H1 (cell line): ENCODE data around the gene SEMA7A. TPM values are rescaled to one million over a fixed set of nuclear protein-coding genes. Genes with fewer than 3 reads are reported as not detected.

Experiments used
- CTCF ChIA-PET: fragments of 300-600 bp; sonication (Branson Sonifier 250); formaldehyde crosslinking; loops from one replicate; lab custom pipeline; 2021; ENCODE audit not compliant: partially characterized antibody; lab: Charles Lee
- POLR2A ChIA-PET: fragments of 300-600 bp; sonication (Branson Sonifier 250); formaldehyde crosslinking; loops from one replicate; lab custom pipeline; 2021; ENCODE audit warnings: inconsistent platforms; ENCODE audit not compliant: partially characterized antibody; lab: Charles Lee
- DNase-seq, 2 experiments: peaks; one replicate each; pipeline versions ENCODE4 v3.0.0 to v3.0.0-alpha.2; 2010 to 2022; ENCODE audit warnings: low spot score in 2 of 2, low read depth in 1 of 2, mixed read lengths in 1 of 2
- FAIRE-seq: peaks from 2 replicates; lab custom pipeline; 2011; peaks lifted over from hg19 to GRCh38; lab: Jason Lieb, UNC
- H2AFZ ChIP-seq: 2 replicates; pipeline ENCODE4 v1.8.1; 2012; ENCODE audit warnings: low read length, inconsistent platforms
- H2AK5ac ChIP-seq: 2 replicates; pipeline ENCODE4 v1.6.1; 2013; ENCODE audit warnings: low read depth, low read length
- H2BK120ac ChIP-seq: replicated peaks from 2 replicates; pipeline ENCODE3; 2013; ENCODE audit warnings: low read depth, low read length, inconsistent platforms
- H2BK12ac ChIP-seq: 2 replicates; pipeline ENCODE4 v1.6.1; 2013; ENCODE audit warnings: low read depth, low read length
- H2BK15ac ChIP-seq: 2 replicates; pipeline ENCODE4 v1.6.1; 2013; ENCODE audit warnings: low read length
- H2BK20ac ChIP-seq: 2 replicates; pipeline ENCODE4 v1.6.1; 2013; ENCODE audit warnings: low read length
- H2BK5ac ChIP-seq: 2 replicates; pipeline ENCODE4 v1.6.1; 2013; ENCODE audit warnings: low read depth, low read length
- H3K14ac ChIP-seq: 2 replicates; pipeline ENCODE4 v1.6.1; 2013; ENCODE audit warnings: inconsistent platforms; ENCODE audit not compliant: insufficient read length
- H3K18ac ChIP-seq: 2 replicates; pipeline ENCODE4 v1.6.1; 2013; ENCODE audit warnings: low read length; ENCODE audit errors: extremely low read depth
- H3K23ac ChIP-seq: 2 replicates; pipeline ENCODE4 v1.6.1; 2013; ENCODE audit warnings: inconsistent platforms; ENCODE audit not compliant: insufficient read length
- H3K23me2 ChIP-seq: 2 replicates; pipeline ENCODE4 v1.6.1; 2013; ENCODE audit warnings: low read depth, low read length
- H3K27ac ChIP-seq: 2 replicates; pipeline ENCODE4 v1.6.1; 2011; ENCODE audit warnings: low read depth, low read length, inconsistent platforms
- H3K27me3 ChIP-seq, 4 experiments: replicated peaks in 1 of 4; 1 replicate in 1 of 4; 2 replicates in 3 of 4; pipeline versions ENCODE4 v1.6.1 to v1.8.1; 2011 to 2013; ENCODE audit warnings: low read length in 3 of 4, mild to moderate bottlenecking in 3 of 4, inconsistent platforms in 2 of 4, mixed read lengths in 2 of 4, moderate library complexity in 1 of 4; ENCODE audit not compliant: control insufficient read depth in 3 of 4, insufficient read depth in 3 of 4; ENCODE audit errors: extremely low read depth in 1 of 4
- H3K36me3 ChIP-seq, 4 experiments: 2 replicates each; pipeline versions ENCODE4 v1.6.1 to v1.8.1; 2011 to 2013; ENCODE audit warnings: mild to moderate bottlenecking in 4 of 4, low read length in 3 of 4, moderate library complexity in 2 of 4, control low read depth in 1 of 4, inconsistent platforms in 1 of 4; ENCODE audit not compliant: insufficient read depth in 4 of 4, control insufficient read depth in 2 of 4
- H3K4ac ChIP-seq: replicated peaks from 2 replicates; pipeline ENCODE3; 2013; ENCODE audit warnings: low read length, low read depth, mixed read lengths, inconsistent platforms; ENCODE audit not compliant: insufficient read length
- H3K4me1 ChIP-seq, 4 experiments: replicated peaks in 1 of 4; 1 replicate in 1 of 4; 2 replicates in 3 of 4; pipeline versions ENCODE4 v1.6.1 to v1.8.1; 2011 to 2013; ENCODE audit warnings: low read length in 3 of 4, inconsistent platforms in 2 of 4, mixed read lengths in 1 of 4; ENCODE audit not compliant: insufficient read depth in 4 of 4, control insufficient read depth in 3 of 4
- H3K4me2 ChIP-seq, 2 experiments: 2 replicates each; pipeline versions ENCODE4 v1.6.1 to v1.8.1; 2011 to 2013; ENCODE audit warnings: low read depth in 2 of 2, low read length in 2 of 2, control low read depth in 1 of 2, inconsistent platforms in 1 of 2, mild to moderate bottlenecking in 1 of 2; ENCODE audit not compliant: insufficient read depth in 1 of 2
- H3K4me3 ChIP-seq, 4 experiments: fragments of 200-600, 300-600 bp in 1 of 4; sonication (generic), shearing (Covaris generic), sonication (Bioruptor Twin) in 1 of 4; 2 replicates each; pipeline versions ENCODE4 v1.5.1 to v1.8.1; 2011 to 2016; ENCODE audit warnings: low read length in 4 of 4, low read depth in 3 of 4, control low read depth in 2 of 4, inconsistent platforms in 2 of 4, mild to moderate bottlenecking in 2 of 4, mixed read lengths in 1 of 4, moderate library complexity in 1 of 4; ENCODE audit not compliant: insufficient read depth in 2 of 4; ENCODE audit errors: extremely low read depth in 1 of 4
- H3K56ac ChIP-seq: replicated peaks from 2 replicates; pipeline ENCODE3; 2013; ENCODE audit warnings: low read depth, mild to moderate bottlenecking, mixed read lengths, low read length, inconsistent platforms; ENCODE audit not compliant: insufficient read length
- H3K79me1 ChIP-seq: 2 replicates; pipeline ENCODE4 v1.6.1; 2013; ENCODE audit warnings: low read depth, low read length, control low read depth
- H3K79me2 ChIP-seq, 2 experiments: 2 replicates each; pipeline versions ENCODE4 v1.6.1 to v1.8.1; 2012 to 2013; ENCODE audit warnings: low read length in 2 of 2, mild to moderate bottlenecking in 2 of 2, inconsistent platforms in 1 of 2; ENCODE audit not compliant: insufficient read depth in 2 of 2, control insufficient read depth in 1 of 2
- H3K9ac ChIP-seq, 4 experiments: replicated peaks in 1 of 4; 1 replicate in 1 of 4; 2 replicates in 3 of 4; pipeline versions ENCODE4 v1.6.1 to v1.8.1; 2011 to 2013; ENCODE audit warnings: low read depth in 3 of 4, low read length in 3 of 4, control low read depth in 2 of 4, mild to moderate bottlenecking in 2 of 4, moderate library complexity in 2 of 4, inconsistent platforms in 1 of 4; ENCODE audit errors: extremely low read depth in 1 of 4
- H3K9me3 ChIP-seq, 2 experiments: 2 replicates each; pipeline versions ENCODE4 v1.6.1 to v1.8.1; 2012 to 2013; ENCODE audit warnings: mild to moderate bottlenecking in 2 of 2, moderate library complexity in 2 of 2, control low read depth in 1 of 2, inconsistent platforms in 1 of 2, low read depth in 1 of 2, low read length in 1 of 2, mixed read lengths in 1 of 2; ENCODE audit not compliant: insufficient read depth in 2 of 2
- H4K20me1 ChIP-seq, 2 experiments: replicated peaks in 1 of 2; 2 replicates each; pipeline versions ENCODE3 to v1.8.1; 2011 to 2013; ENCODE audit warnings: inconsistent platforms in 2 of 2, low read length in 2 of 2, mild to moderate bottlenecking in 1 of 2; ENCODE audit not compliant: insufficient read depth in 2 of 2, control insufficient read depth in 1 of 2
- H4K5ac ChIP-seq: 2 replicates; pipeline ENCODE4 v1.6.1; 2013; ENCODE audit warnings: low read length, low read depth, mixed read lengths, inconsistent platforms; ENCODE audit not compliant: insufficient read length
- H4K8ac ChIP-seq: 2 replicates; pipeline ENCODE4 v1.8.0; 2013; ENCODE audit warnings: mild to moderate bottlenecking, moderate library complexity, low read length, inconsistent platforms; ENCODE audit not compliant: insufficient read depth; ENCODE audit errors: extremely low read depth
- H4K91ac ChIP-seq: replicated peaks from 2 replicates; pipeline ENCODE3; 2013; ENCODE audit warnings: low read length, mixed read lengths, inconsistent platforms; ENCODE audit not compliant: insufficient read length
- CBX8 ChIP-seq: fragments of 300-800, 300-1000 bp; sonication (generic); IDR thresholded peaks from 2 replicates; pipeline ENCODE4 v1.7.1; 2016; ENCODE audit warnings: low read depth, low read length, borderline replicate concordance
- CEBPB ChIP-seq: IDR thresholded peaks from 2 replicates; pipeline ENCODE4 v1.6.1; 2012; ENCODE audit warnings: low read depth, low read length
- GTF2F1 ChIP-seq: IDR thresholded peaks from 2 replicates; pipeline ENCODE4 v1.6.1; 2012; ENCODE audit warnings: low read depth, low read length, improper control_type of control experiment, borderline replicate concordance
- HDAC2 ChIP-seq, 2 experiments: fragments of 300-600 bp in 1 of 2; sonication (generic) in 1 of 2; IDR thresholded peaks; 2 replicates each; pipeline ENCODE4 v1.6.1; 2011 to 2012; ENCODE audit warnings: low read depth in 2 of 2, low read length in 2 of 2, mild to moderate bottlenecking in 2 of 2, moderate library complexity in 2 of 2, borderline replicate concordance in 1 of 2, inconsistent platforms in 1 of 2
- NRF1 ChIP-seq: IDR thresholded peaks from 2 replicates; pipeline ENCODE4 v1.6.1; 2011; ENCODE audit warnings: mild to moderate bottlenecking, low read depth, low read length, improper control_type of control experiment
- PHF8 ChIP-seq: fragments of 200-600 bp; sonication (generic); conservative IDR thresholded peaks from 2 replicates; pipeline ENCODE4 v1.7.1; 2012; ENCODE audit warnings: low read depth, mild to moderate bottlenecking, inconsistent platforms, low read length, moderate library complexity
- POLR2A ChIP-seq, 2 experiments: IDR thresholded peaks; 1 replicate in 1 of 2; 2 replicates in 1 of 2; pipeline ENCODE4 v1.6.1; 2011; ENCODE audit warnings: low read depth in 2 of 2, low read length in 2 of 2, mild to moderate bottlenecking in 2 of 2; ENCODE audit errors: control extremely low read depth in 1 of 2
- RAD21 ChIP-seq, 2 experiments: IDR thresholded peaks in 1 of 2; conservative IDR thresholded peaks in 1 of 2; 2 replicates each; pipeline ENCODE4 v1.6.1; 2011; ENCODE audit warnings: low read depth in 2 of 2, low read length in 2 of 2, improper control_type of control experiment in 1 of 2, inconsistent platforms in 1 of 2, mild to moderate bottlenecking in 1 of 2, moderate library complexity in 1 of 2
- SP1 ChIP-seq: IDR thresholded peaks from 2 replicates; pipeline ENCODE4 v1.6.1; 2011; ENCODE audit warnings: low read depth, low read length
- YY1 ChIP-seq: IDR thresholded peaks from 2 replicates; pipeline ENCODE4 v1.6.1; 2011; ENCODE audit warnings: low read depth, mild to moderate bottlenecking, low read length
- WGBS, 2 experiments: shearing (Covaris generic) in 1 of 2; methylation state at CpG; one replicate each; pipeline versions ENCODE4 v1.1.6 to v1.1.7; 2013 to 2015; ENCODE audit warnings: low lambda C conversion rate in 2 of 2, mixed read lengths in 2 of 2, inconsistent platforms in 1 of 2, low coverage in 1 of 2, missing lambda C conversion rate in 1 of 2; ENCODE audit not compliant: insufficient replicate concordance in 2 of 2, insufficient coverage in 1 of 2, insufficient read length in 1 of 2; ENCODE audit errors: extremely low coverage in 1 of 2, missing lambda C conversion rate in 1 of 2; 5-methylcytosine and 5-hydroxymethylcytosine counted together
- polyA plus RNA-seq, 7 experiments: library from polyadenylated mRNA; depleted of rRNA in 3 of 7; stranded (reverse) in 5 of 7; unstranded in 2 of 7; fragments of >200 nt in 5 of 7; fragments of 200-250 nt in 2 of 7; gene quantifications; 1 replicate in 5 of 7; 2 replicates in 1 of 7; 4 replicates in 1 of 7; pipeline versions ENCODE4 v1.2.1 to v1.2.3, GENCODE V29; 2011 to 2013; ENCODE audit warnings: missing spikeins in 2 of 7, mixed read lengths in 2 of 7
- total RNA-seq: library from RNA; stranded (reverse); fragmentation: NEBNext Ultra II Directional; extraction: Animal tissue kit (Norgen Biotek cat#: 25700); gene quantifications from 2 replicates; pipeline ENCODE4 v1.2.1, GENCODE V29; 2021
- TF ChIP-seq, protein P1 (sequence below): IDR thresholded peaks from 2 replicates; pipeline ENCODE4 v1.6.1; 2012; ENCODE audit warnings: inconsistent platforms

Gene SEMA7A
- total and polyA plus RNA-seq, 2 of the 8 experiments (the other 6 are each of a cell fraction or from before 2014, with no cell fraction given), result 10.7 to 15.0 TPM

DNA sequence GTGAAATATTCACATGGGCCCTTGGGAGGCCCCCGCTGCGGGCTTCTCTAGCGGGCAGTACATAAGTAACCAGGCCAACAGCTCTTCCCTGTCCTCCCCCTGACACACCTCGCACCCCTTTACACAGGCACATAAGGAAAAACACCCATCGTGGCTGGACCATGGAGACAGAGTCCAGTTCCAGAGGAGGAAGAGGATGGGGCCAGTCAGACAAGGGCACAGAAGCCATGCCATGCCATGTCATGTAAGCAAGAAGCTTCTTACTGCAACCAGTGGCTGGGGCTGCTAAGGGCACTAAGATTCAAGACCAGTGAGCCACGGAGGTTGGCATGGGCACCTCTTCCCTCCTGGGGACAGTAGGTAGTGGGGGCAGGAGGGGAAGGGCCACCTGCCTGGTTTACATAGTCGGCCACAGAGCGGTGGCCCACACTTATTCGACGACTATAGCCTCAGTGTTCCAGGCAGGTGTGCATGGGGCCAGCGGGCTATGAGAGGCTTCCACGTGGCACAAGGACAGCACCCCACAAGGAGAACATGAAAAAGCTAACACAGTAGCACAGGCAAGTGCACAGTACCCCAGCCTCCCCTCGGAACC lies 60.6 kb downstream of the SEMA7A start:
- Histone ChIP-seq H3K4me3 (peak overlapping the region in 2 of 4 experiments; percentile 59 to 74; a peak in 2 of 8 replicates), H3K23ac (no peak overlapping the region), H3K4ac (peak overlapping the region; percentile 79), H3K14ac (no peak overlapping the region), H3K27ac (no peak overlapping the region), H4K91ac (peak overlapping the region; percentile 75), H3K9ac (no peak overlapping the region), H3K27me3 (peaks cover 0 to 3% (median 0%) of the 10 kb centered on the region in 4 experiments; a peak in 3 of 7 replicates), H2BK20ac (peak overlapping the region; percentile 43; the same call in 1 of the 2 replicates), H3K56ac (no peak overlapping the region), H3K4me1 (peaks cover 4 to 13% (median 8%) of the 10 kb centered on the region in 4 experiments), H4K8ac (no peak overlapping the region; the same call in 1 of the 2 replicates), H4K5ac (no peak overlapping the region), H2BK12ac (peak overlapping the region; percentile 87), H3K79me2 (no peaks in the 10 kb centered on the region), H3K79me1 (no peaks in the 10 kb centered on the region; the same call in 1 of the 2 replicates), H3K4me2 (peak overlapping the region; percentile 76 to 99; a peak in 3 of 4 replicates), H2BK15ac (peak overlapping the region; percentile 98; the same call in 1 of the 2 replicates), H3K23me2 (peaks cover 6% of the 10 kb centered on the region; the same call in 1 of the 2 replicates), H3K18ac (peak overlapping the region; percentile 73; the same call in 1 of the 2 replicates), H3K36me3 (no peaks in the 10 kb centered on the region), H4K20me1 (no peaks in the 10 kb centered on the region), H2BK120ac (no peak overlapping the region), H3K9me3 (no peaks in the 10 kb centered on the region), H2AFZ (peak overlapping the region; percentile 92), H2BK5ac (peak overlapping the region; percentile 81; the same call in 1 of the 2 replicates), H2AK5ac (peak overlapping the region; percentile 57; the same call in 1 of the 2 replicates)
- FAIRE-seq, result no peak
- CTCF ChIA-PET, result interaction anchor here (0.9 to 36.8 kb wide), 19 partner anchors 11 to 357 kb away, joined by 3 to 1311 read pairs (median 6); partner anchors contain the start of genes CLK3 and SEMA7A
- no peak for DNase-seq
- WGBS, 2 experiments, result 71% methylated on average over 13 of the region's 13 CpGs; no CpG with 5 or more reads in 1 of the 2 experiments
- POLR2A ChIA-PET, result interaction anchor here (0.7 to 3.1 kb wide), 2 partner anchors 10 to 387 kb away, joined by 3 to 9 read pairs; no protein-coding TSS in a partner anchor
- TF ChIP-seq YY1 (no peak), SP1 (no peak), GTF2F1 (no peak), POLR2A (IDR thresholded peaks at IDR 0.05; ENCODE audit: control extremely low read depth in 1 of 2, low read depth in 2 of 2, low read length in 2 of 2) (no peak), CEBPB (no peak), HDAC2 (IDR thresholded peaks at IDR 0.05; ENCODE audit: borderline replicate concordance in 1 of 2, low read depth in 2 of 2, low read length in 2 of 2) (no peak), PHF8 (no peak), RAD21 (IDR thresholded peaks at IDR 0.05 in 1 of 2, conservative IDR thresholded peaks at IDR 0.05 in 1 of 2; ENCODE audit: low read depth in 2 of 2, low read length in 2 of 2) (no peak), NRF1 (no peak), CBX8 (no peak)
- TF ChIP-seq, protein P1, sequence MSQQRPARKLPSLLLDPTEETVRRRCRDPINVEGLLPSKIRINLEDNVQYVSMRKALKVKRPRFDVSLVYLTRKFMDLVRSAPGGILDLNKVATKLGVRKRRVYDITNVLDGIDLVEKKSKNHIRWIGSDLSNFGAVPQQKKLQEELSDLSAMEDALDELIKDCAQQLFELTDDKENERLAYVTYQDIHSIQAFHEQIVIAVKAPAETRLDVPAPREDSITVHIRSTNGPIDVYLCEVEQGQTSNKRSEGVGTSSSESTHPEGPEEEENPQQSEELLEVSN, result no peak
